ENCODE measurements around the gene SLC22A2.
"Not testable (repeated sequence)": the region's sequence is repeated elsewhere in the genome, so short reads cannot be mapped to it uniquely, and the experiment has no call there.

The SLC22A2 gene

DNA sequence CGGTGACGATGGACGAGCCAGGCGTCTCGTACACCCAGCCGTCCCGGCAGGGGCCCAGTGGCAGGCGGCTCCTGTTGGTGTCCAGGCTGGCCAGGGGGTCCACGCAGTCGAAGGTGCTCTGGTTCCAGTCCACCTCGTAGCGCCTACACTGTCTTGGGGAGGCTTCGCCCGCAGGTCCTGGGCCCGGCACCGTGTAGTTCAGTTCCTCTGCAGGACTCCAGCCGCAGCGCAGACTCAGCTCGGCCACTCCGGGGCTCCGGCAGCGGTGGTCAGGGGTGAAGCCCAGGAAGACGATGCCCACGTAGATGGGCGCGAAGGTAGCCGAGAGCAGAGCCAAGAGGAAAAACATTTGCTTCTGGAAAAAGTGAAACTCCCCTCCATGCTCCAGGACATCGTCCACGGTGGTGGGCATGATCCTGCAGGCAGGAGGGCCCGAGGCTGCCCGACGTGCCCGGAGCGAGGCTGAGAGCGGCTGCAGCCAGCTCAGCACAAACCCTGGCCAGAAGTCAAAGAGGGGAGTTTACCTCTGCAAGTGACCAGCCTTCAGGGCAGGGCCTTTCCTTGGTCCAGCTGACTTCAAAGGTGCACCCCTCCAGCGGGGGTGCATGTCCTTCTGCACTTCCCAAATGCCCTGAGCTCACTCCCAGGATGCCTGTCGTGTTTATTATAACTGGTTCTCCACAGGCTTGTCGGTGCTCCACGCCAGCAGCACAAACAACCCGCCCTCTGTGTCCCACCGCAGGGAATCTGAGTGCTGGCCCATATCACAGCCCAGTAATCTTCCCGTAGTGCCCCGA lies at the start of gene SLC22A2:
Gene SLC22A2 (minus strand): TSS at position 476 of the 797 bp plus-strand sequence. CDS start 64 bp downstream, at position 412.
- DNase-seq = no peak

DNA sequence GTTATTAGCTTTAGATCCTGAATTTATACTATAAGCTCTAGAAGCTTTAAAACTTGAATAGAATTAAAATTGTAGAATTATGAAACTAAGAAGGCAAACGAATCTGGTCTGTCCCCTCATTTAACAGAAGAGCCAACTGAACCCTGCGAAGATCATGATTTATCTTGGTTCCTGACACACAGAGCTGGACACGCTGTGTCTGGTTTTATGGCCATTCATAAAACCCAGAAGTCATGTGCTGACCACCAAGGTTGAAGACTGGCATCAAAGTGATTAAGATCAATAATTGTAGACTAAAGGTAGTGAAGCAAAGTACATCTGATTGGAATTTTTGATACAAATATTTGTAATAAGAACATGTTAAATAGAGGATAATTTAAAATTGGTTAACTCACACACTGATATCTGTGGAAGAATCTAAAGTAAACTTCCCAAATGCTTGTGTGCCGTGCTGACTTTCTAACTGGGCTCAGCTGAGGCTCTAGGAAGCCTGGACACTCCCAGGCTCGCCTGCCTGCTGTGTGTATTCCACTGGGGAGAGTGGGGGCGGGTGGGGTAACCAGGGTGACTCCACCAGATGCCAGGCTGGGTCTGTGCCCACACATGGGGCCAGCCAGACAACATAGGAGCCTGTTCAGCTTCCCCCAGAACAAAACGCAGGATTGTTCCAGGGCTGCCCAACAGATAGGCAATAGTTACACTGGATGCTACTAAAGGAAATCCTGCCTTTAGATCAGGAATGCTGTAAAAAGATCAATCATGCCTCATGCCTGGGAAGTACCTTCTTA lies 47.5 kb upstream of the SLC22A2 start:
- no peak for DNase-seq

DNA sequence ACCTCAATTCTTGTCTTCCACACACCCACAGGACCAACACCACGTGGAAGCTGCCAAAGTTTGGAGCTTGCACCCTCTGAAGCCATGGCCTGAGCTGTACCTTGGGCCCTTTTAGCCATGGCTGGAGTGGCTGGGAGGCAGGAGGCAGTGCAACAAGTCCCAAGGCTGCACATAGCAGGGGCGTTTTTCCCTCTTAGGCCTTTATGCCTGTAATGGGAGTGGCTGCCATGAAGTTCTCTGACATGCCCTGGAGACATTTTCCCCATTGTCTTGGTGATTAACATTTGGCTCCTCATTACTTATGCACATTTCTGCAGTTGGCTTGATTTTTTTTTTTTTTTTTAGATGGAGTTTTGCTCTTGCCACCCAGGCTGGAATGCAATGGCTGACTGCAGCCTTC lies 45.2 kb upstream of the SLC22A2 start:
- no peak for DNase-seq

DNA sequence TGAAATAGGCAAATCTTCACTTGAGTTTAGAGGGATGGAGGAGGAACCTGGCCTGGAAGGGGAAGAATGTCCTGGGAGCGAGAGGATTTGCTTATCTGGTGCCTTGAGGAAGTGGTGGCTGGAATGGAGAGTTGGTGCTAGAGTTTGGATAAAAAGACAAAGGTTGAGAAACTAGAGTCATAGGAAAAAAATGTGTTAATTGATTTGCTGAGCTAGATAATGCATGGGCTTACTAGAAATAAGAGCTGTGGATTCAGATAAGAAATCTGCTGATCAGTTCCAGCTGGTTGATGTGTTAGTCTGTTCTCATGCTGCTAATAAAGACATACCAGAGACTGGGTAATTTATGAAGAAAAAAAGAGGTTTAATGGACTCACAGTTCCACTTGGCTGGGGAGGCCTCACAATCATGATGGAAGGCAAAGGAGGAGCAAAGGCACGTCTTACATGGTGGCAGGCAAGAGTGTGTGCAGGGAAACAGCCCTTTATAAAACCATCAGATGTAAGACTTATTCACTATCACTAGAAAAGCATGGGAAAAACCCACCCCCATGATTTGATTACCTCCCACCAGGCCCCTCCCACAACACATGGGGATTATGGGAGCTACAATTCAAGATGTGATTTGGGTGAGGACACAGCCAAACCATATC lies 43.9 kb upstream of the SLC22A2 start:
- not testable (repeated sequence) for DNase-seq

DNA sequence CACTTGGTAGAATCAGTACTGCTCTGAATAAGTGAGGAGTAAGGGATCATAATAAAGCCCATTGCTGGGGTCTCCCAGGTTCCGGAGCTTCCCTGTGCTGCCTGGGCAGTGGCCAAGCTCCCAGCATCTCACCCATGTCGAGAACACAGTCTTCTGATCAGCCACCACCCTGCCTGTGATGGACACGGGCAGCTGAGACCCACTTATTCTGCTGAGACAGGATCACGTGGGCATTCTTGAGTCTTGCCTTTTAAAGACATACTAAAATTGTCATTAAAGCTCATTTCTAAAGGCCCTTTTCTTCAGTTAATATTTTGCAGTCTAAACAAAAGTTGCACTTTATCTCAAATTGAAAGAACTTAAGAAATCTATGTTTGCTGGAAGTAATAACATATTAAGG lies 42.7 kb upstream of the SLC22A2 start:
- DNase-seq = no peak

DNA sequence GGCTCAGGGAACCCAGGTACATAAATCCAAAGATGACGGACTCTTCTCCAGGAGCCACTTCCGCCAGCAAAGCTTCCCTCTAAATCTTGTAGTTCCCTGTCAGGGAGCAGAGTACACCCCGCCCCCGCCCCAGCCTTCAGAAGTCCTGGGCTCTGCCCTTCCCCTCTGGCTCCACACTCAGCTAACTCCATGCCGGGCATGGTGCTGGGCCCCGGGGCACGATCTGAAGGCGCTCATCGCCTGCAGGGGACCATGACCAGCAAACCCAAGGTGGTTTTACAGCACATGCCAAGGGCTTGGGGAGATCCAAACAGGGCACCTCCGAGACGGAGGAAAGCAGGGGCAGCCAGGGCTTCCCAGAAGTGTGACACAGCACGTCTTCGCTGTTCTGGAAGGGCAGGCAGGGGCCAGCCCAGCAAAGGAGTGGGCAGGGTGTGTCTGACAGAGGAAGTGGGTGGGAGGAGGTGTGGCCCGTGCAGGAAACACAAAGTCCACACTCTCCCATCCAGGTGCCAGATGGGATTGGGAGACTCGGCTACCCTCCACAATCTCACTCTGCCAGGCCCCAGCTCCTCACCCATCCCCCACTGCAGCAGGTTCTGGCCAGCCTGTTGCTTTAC lies 41.6 kb upstream of the SLC22A2 start:
- no peak for DNase-seq

DNA sequence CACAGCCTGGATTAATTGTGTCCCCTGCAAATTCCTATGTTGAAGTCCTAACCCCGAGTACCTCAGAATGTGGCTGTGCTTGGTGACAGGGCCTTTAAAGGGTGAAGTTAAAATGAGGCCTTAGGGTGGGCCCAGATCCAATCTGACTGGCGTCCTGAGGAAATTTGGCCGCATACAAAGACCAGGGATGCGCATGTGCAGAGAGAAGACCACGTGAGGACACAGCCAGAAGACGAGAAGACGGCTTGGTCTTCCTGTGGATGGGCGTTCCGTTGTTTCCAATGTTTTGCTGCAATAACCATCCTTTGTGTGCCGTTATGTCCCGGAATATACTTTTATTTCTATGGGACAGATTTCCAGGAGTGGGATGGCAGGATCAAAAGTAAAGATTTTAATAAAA lies 40.9 kb upstream of the SLC22A2 start:
- DNase-seq = no peak

DNA sequence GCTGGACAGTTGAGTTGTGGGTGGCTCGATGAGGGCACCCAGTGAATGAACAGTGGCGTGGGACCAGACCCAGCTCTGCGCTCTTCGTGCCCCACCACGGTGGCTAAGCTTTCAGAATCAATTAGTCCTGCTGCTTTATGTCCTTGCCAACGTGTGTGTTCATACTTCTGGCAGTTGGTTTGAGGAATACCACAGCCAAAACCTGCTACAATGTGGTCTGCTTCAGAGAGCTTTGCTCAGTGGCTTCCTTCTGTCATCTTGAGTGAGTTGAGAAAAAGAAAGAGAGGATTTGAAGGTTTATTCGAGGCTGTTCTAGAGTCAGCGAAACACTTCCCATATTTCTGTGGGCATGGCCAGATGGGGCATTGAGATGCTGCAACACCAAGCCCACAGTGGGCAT lies 39.5 kb upstream of the SLC22A2 start:
- DNase-seq = no peak

DNA sequence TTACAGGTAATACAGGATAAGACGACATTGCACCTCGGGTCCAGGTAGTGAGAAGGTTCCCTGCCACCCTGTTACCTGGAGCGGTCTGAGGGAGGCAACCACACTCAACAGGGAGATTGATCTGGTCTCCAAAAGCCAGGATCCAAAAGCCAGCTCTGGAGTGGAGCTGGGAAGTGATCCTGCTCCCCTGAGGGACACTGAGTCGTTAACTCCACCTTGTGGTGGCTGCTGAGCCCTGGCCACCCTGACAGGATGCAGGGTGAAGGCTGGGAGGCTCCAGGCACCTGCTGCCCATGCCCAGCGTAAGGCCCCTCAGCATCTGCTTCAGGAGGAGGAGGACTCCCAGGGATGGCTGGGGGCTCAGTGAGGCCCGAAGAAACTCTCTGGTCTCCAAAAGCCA lies 38.7 kb upstream of the SLC22A2 start:
- DNase-seq = no peak

DNA sequence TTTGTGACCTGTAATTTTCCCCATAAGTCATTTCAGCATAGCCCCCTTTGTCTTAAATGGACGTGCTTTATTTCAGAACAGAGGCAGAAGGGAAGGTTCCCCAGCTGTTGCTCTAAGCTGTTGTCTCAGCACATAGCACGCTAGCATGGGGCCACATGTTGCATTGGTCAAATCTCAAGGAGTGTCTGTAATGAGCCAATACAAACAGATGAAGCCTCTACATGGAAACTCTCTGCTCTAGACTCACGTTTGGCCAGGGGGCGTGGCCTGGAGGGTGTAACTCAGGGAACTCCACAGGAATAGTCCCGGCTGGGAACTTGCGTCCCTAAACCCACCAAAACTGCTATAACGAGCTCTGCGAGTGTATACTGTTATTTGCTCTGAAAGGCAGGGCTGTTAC lies 35.2 kb upstream of the SLC22A2 start:
- DNase-seq = no peak

DNA sequence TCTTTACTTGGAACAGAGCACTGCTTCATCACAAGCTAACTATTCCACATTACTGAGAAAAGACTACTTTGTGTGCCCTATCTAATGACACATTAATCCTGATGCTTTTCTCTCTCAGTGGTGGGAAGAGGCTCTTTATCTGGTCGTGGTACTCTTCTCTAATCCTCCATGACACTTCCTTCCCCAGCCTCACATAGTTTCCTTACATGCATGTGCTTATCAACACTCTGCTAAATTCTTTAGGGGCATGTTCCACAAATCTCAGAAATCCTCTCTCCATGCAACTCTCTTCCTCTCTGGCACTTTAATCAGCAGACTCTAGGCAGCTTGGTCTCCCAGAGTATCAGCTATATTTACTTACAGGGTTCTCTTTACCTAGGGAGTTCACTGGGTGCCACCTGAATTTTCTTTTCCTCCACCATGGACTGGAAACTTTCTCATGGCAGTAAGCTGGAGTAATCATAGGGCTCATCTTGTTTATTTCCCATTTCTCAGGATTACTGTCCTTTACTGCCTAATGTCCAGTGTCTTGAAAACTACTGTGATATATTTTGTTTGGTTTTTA lies 27.0 kb upstream of the SLC22A2 start:
- no peak for DNase-seq

DNA sequence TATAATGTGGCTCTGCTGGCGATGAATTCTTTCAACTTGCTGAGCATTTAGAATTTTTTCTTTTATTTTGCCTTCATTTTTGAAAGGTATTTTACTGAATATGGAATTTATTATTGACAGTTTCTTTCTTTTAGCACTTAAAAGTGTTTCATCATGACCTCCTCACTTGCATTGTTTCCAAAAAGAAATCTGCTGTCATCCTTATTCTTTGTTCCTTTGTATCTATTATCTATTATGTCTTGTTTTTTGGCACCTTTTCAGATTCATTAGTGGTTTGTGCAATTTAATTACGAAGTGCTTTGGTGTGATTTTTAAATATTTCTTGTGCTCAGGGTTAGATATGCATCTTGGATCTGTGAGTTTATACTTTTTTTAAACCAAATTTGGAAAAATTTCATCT lies 26.0 kb upstream of the SLC22A2 start:
- DNase-seq = no peak

DNA sequence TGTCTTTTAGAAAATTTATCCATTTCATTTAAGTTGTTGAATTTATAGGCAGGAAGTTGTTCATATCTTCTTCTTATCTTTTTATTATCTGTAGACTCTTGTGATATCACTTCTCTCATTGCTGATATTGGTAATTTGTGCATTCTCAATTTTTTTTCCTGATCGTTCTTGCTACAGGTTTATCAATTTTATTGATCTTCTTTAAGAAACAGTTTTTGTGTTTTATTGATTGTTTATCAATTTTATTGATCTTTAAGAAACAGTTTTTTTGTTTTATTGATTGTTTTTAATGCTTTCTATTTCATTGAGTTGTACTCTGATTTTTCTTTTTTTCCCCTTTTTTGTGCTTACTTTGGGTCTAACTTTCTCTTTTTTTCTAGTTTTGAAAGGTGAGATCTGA lies 23.8 kb upstream of the SLC22A2 start:
- no peak for DNase-seq

DNA sequence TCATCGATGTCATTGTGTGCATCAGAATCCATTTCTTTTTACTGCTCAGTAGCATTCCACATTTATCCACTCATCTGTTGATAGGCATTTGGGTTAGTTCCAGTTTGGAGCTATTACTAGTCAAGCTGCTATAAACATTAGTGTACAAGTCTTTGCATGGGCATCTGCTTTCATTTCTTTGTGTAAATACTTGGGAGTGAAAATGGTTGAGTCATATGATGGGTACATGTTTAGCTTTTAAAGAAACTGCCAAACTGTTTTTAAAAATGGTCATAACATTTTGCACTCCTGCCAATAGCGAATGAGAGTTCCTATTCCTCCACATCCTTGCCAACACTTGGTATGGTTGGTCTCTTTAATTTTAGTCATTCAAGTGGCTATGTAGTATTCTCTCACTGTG lies 21.2 kb upstream of the SLC22A2 start:
- DNase-seq = no peak

DNA sequence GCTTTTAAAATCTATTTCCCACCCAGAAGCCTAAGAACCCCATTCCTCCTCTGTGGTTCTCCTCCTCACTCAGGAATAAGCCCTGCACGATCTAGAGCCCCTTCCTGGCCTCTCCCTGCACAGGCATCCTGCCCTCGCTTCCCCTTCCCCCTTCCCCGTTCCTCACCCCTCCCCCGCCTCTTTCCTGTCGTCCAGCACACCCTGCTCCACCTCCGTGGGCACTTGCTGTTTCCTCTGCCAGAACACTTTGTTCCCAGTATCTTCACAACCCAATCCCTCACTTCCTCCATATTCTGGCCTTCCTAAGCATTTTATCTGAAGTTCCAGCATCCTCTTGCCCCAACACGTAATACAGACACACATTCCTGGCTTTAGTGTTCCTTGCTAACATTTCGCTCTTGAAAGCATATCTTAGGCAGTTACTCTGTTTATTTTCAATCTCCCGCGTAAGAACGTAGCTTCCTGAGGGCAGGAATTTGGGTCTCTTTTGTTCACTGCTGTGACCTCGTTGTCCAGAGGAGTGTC lies 20.2 kb upstream of the SLC22A2 start:
- no peak for DNase-seq

DNA sequence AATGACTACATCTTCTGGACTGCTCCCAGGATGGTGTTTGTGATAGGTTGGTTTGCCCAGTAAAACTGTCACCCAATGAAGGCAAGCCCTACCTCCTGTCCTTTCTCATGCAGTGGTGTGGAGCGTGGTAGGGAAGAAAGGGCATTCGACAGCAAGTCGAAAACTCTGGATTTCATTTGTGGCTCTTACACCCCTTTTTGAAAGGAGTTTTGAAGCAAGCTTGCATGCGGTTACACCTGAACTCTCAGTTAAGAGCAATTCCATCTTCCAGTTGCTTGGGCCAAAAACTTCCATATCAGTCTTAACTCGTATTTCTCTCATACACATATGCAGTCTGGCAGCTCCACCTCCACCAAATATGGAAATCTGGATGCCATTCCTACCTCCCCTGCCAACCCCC lies 19.7 kb upstream of the SLC22A2 start:
- DNase-seq = no peak

DNA sequence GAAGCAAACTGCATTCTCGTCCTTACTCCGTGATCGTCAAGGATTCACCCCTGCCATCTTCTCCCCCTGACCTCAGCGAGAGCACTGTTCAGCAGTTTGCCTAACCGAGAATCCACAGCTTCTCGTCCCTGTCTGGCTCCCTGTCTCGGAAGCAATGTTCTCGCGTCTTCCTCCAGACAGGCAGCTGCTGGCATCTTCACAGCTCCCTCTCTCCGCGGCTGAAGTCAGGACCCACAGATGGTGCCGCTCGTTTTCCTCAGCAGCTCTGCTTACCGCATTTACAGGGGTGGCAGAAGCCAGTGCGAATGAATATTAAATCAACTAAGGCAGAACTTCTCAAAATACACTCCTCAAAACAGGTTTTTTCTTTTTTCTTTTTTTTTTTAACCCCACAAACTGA lies 18.9 kb upstream of the SLC22A2 start:
- DNase-seq = no peak

DNA sequence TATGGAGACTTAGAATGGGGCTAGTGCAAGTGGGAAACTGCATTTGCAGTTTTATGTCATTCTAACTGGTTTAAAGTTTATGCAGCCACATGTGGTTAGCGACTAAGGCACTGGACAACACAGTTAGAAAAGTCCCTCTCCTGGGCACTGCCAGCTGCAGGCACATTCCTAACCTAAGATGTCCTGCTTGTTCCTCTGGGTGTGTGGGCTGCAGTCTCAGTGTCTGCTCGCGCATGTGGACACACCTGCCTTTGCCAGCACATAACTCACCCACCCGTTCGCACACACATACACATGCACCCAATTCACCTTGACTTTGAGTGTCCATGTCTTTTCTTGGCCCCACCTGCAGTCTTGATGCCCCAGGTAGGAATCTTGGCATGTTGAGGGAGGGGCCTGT lies 18.5 kb upstream of the SLC22A2 start:
- no peak for DNase-seq

DNA sequence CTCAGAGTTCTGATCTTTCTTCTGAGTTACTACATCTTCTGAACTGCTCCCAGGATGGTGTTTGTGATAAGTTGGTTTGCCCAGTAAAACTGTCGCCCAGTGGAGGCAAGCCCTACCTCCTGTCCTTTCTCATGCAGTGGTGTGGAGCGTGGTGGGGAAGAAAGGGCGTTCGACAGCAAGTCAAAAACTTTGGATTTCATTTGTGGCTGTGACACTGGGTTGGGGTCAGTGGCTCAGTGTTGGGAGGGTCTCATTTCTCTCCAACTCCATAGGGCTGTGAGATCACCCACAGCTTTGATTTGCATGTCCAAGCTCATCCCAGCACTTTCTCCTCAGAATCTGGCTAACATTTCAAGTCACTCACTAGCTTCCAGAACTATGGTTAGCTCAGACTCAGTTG lies 17.5 kb upstream of the SLC22A2 start:
- DNase-seq = no peak

DNA sequence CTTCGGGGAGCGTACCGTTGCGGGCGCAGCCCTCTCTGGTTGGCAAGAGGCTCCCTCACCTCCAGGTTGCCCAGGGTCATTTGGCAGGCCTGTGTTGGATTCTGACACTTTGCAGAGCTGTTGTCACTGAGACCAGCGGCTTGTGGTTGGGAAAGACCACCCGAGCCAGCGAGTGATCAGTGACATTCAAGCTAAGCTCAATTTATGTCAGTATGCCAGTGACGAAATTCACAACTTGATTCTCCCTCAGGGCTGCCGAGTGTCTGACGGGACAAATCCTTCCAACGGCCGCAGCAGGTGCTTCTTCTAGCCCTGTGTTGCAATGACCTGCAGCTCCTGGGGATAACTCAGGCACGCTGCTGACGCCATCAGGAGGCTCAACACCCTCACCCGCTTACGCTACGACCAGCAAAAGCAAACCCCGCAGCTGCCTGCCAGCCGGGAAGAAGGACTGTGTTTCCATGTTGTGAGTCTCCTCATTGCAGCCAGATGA lies 16.9 kb upstream of the SLC22A2 start:
- no peak for DNase-seq

DNA sequence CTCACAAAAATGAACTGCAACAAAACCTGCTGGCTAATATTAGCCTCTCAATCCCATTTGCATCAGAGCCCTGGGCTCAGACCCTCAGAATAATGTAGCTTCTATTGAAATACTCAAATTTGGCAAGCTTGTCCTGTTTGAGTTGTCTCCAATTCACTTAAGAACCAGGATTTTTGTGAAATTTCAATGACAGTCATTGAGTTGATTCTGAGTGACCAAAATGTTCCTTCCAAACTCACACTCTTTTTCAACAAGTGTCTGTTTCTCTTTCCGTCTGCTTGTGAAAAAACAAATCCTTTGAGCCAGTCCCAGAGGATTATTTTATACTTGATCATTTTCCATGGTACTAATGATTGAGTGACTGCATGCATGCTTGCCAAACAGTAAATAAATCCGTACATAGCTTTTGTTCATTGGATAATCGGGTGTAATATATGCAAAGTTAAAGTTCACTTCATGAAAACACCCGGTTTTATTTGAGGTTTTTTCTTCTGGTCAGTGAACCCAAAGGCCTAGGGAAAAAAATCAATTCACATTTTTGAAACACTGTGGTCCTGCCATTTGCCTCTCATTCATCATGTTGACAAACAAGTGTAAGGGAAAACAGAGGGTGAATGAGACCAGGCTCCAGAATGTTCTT lies 16.4 kb upstream of the SLC22A2 start:
- DNase-seq = no peak

DNA sequence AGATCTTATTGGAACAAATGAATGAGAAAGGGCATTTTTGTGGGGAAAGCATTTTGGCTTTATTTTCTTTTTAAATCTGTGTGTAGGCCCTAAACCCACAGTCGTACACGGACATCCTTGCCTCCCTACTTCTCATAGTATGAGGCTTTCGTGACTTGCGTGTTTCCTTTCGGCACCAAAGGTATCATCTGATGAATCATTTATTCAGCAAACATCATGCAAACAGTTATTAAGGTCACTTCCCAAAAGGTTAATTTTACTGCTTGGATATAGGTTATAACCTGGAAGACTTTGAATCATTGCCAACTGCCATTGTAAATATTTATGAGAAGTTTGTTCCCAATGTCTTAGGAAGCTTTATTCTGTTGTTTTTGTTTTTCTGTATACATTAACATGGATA lies 15.1 kb upstream of the SLC22A2 start:
- DNase-seq = no peak
